LNCaP clone FGC (cell line): ENCODE data around the gene TRAK1.

Source experiments
- DNase-seq: peaks from one replicate; pipeline ENCODE4 v3.0.0-alpha.2; 2011; ENCODE audit warnings: low read depth
- H3K4me3 ChIP-seq: 2 replicates; pipeline ENCODE4 v1.5.1; 2011; ENCODE audit warnings: mild to moderate bottlenecking, low read depth, low read length, control low read depth
- TF ChIP-seq, protein P1 (sequence below): IDR thresholded peaks from 2 replicates; pipeline ENCODE4 v1.5.1; 2012; ENCODE audit warnings: mild to moderate bottlenecking; ENCODE audit not compliant: control insufficient read depth, insufficient read depth; ENCODE audit errors: extremely low read depth

The TRAK1 gene

DNA sequence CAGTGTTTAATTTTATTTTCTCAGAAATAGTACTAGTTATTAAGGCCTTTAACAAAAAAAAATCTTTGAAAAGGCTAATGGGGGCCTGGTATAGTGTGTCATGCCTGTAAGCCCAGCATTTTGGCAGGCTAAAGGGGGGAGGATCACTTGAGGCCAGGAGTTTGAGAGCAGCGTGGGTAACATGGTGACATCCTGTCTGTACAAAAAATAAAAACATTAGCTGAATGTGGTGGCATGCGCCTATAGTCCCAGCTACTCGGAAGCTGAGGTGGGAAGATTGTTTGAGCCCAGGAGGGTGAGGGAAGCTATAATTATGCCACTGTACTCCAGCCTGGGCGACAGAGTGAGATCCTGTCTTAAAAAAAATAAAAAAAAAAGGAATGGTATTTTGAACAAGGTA lies 61.9 kb downstream of the TRAK1 start:
- TF ChIP-seq, protein P1, sequence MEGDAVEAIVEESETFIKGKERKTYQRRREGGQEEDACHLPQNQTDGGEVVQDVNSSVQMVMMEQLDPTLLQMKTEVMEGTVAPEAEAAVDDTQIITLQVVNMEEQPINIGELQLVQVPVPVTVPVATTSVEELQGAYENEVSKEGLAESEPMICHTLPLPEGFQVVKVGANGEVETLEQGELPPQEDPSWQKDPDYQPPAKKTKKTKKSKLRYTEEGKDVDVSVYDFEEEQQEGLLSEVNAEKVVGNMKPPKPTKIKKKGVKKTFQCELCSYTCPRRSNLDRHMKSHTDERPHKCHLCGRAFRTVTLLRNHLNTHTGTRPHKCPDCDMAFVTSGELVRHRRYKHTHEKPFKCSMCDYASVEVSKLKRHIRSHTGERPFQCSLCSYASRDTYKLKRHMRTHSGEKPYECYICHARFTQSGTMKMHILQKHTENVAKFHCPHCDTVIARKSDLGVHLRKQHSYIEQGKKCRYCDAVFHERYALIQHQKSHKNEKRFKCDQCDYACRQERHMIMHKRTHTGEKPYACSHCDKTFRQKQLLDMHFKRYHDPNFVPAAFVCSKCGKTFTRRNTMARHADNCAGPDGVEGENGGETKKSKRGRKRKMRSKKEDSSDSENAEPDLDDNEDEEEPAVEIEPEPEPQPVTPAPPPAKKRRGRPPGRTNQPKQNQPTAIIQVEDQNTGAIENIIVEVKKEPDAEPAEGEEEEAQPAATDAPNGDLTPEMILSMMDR = no peak
- DNase-seq = no peak
- H3K4me3 ChIP-seq = no peak overlapping the region

DNA sequence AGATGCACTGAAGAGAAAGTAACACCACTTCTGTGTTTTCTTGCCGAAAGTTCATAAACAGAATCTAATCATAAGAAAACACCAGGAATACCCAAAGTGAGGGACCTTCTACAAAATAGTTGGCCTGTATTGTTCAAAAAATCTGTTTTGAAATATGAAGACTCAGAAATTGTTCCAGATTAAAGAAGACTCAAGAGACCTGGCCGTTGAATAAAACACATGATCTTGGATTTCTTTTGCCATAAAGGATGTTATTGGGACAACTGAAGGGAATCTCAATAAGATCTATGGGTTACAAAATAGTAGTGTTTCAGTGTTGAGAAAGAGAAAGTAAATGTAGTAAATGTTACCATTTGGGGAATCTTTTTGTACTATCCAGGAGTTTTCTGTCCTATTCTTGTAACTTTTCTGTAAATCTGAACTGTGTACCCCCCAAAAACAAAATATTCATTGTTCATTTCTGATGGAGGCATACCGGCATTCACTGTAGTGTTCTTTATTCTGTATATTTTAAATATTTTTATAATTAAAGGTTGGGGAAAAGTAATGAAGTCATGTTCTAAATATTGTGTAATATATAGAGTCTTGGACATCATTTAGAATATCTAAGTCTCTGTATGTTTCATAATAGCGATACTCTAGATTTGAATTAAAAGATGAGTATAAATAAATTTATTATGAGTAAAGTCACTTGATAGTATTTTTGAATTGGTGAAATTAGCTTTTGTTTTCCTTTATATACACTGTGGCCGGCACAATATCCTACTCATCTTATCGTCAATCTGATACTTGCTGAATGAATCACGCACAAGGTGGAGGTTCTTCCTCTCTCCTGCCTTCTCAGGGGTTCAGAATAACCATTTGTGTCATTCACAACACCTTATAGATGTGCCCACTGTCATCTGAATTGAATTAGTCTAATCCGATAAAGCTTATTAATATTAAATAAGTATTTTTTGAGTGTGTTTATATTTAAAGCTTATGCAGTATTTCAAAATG lies 66.7 kb downstream of the TRAK1 start:
- no peak for DNase-seq
- TF ChIP-seq, protein P1 = no peak
- no peak overlapping the region for H3K4me3 ChIP-seq

DNA sequence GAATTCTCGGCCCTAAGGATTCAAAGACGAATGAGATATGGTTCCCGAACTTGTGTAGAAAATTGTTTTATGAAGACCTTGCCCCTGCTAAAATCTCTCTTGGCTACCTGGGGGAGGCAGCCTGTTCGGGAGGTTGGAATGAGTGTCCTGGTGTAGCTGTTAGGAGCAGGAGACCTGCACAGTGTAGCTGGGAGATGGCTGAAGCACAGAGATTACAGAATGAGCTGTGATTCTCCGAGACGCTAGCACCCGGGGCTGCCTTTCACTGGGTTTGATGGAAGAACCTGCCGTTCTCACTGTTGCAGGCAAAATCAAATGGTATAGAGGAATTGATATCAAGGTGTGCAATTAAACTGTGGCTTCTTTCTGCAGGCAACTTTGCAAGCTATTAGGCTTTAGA lies 68.0 kb downstream of the TRAK1 start:
- DNase-seq = no peak
- TF ChIP-seq, protein P1 = no peak
- H3K4me3 ChIP-seq = no peak overlapping the region

DNA sequence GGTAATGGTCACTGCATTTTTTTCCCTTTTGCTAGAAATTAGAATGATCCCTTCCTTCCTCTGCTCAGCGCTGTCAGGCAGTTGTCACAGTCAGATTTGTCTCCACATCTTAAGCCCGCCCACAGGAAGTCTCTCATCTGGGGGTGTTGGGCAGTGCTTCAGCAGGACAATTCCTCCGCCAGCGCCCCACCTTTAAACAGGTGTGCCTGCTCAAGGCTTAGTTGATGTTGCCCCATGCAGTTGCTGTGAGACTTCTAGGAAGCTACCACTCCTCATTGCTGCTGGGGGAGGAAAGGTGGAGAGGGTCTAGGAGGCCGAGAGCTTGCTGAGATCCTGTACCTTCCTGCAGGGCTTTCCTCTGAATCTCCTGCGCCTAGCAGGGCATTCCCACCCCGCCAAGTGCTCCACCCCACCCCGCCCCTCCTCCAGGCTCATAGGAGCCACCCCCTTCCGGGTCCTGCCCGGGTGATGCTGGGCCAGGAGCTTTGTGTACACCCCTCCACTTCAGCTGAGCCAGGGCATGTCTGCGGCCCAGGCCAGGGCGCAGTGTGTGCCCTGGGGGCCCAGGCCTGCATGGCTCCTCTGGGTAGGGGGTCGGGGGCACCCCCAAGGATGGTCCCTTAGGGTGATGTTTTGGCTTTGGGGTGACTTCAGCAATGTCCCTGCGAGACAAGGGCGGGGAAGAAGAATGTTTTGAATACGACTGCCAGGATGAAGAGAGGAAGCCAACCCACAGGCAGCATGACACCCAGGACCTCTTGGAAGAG lies 68.7 kb downstream of the TRAK1 start:
- TF ChIP-seq, protein P1 = no peak
- no peak for DNase-seq
- H3K4me3 ChIP-seq = no peak overlapping the region

DNA sequence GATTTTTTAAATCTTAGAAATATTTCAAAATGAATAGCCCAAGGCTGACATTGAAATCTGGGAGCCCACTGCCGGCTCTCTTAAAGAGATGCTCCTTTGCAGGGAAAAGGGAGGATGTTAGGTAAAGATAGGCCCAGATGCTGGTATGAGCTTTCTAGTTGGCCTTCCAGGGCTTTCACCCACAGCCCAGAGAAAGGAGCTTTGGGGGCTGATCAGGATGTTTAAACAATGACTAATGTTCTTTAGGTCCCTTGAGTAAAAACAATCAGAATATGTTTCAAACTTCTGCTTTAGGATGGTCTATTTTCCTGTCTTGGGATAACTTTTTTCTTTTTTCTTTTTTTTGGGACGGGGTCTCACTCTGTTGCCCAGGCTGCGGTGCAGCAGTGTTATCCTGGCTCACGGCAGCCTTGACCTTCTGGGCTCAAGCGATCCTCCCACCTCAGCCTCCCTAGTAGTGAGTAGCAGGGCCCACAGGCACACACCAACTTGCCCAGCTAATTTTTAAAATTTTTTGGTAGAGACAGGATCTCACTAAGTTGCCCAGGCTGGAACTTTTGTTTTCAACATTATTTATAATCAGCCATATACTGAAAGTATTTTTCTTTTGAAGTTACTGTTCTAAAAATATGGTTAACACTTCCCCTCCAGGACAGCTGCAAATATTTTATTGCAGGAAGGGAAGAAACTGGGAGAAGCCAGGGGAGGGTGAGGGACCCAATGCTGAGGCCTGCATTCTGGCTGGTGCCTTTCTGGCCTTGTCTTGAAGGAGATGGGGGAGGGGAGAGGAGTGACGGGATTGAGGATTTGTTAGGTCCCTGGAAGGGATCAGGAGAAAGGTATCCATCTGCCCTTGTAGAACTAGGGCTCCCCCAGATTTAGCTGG lies 70.1 kb downstream of the TRAK1 start:
- no peak overlapping the region for H3K4me3 ChIP-seq
- TF ChIP-seq, protein P1 = no peak
- DNase-seq = no peak

DNA sequence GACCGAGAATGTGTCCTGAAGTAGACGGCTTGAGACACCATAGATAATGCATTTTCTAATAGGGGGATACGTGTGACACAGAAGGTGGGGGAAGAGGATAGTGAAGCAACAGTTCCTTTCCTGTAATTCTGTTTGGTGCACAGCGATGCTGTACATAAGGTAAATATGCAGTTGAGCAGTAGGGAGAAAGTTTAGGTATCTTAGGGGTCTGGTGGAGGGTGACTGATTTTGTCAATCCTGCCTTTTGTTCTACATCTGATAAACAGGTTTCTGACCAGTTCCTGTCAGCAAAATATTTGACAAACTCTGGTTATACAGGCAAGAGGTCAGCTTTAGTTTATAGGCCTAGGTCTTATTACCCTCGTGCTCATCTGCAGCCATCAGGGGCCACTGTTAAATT lies 71.3 kb downstream of the TRAK1 start:
- TF ChIP-seq, protein P1 = no peak
- no peak for DNase-seq
- H3K4me3 ChIP-seq = no peak overlapping the region
